A673 (cell line): ENCODE data around the gene SMIM20. TPM values are rescaled to one million over a fixed set of nuclear protein-coding genes. Genes with fewer than 3 reads are reported as not detected.

Experiments
- BruUV-seq: library from RNA; stranded (reverse); fragments of 400-500 nt; replicated peaks from 2 replicates; lab custom pipeline; 2021; lab: Mats Ljungman, UMichigan
- CTCF ChIA-PET: fragments of 300-600 bp; sonication (Branson Sonifier 250); formaldehyde crosslinking; loops from one replicate; lab custom pipeline; 2022; ENCODE audit warnings: antibody characterized with exemption; lab: Charles Lee
- POLR2A ChIA-PET: fragments of 300-600 bp; sonication (Branson Sonifier 250); formaldehyde crosslinking; loops from one replicate; lab custom pipeline; 2022; ENCODE audit warnings: antibody characterized with exemption; ENCODE audit not compliant: low non-redundant PET; lab: Charles Lee
- DNase-seq: peaks from one replicate; pipeline ENCODE4 v3.0.0-alpha.2; 2015; ENCODE audit warnings: low spot score
- H3K27ac ChIP-seq: fragments of 200-600 bp; sonication (generic); 2 replicates; pipeline ENCODE4 v1.5.1; 2016; ENCODE audit warnings: mixed run types, low read depth, mild to moderate bottlenecking, mixed read lengths, antibody characterized with exemption, low read length; ENCODE audit not compliant: poor library complexity, severe bottlenecking
- H3K27me3 ChIP-seq: fragments of 200-600 bp; sonication (generic); replicated peaks from 2 replicates; pipeline ENCODE4 v1.6.1; 2017; ENCODE audit warnings: mixed run types, low read depth, mild to moderate bottlenecking, mixed read lengths, antibody characterized with exemption, low read length; ENCODE audit not compliant: insufficient read depth, poor library complexity
- H3K36me3 ChIP-seq: fragments of 200-600 bp; sonication (generic); 2 replicates; pipeline ENCODE4 v1.6.1; 2016; ENCODE audit warnings: mixed run types, mild to moderate bottlenecking, mixed read lengths, antibody characterized with exemption, low read length; ENCODE audit not compliant: insufficient read depth, poor library complexity, severe bottlenecking
- H3K4me1 ChIP-seq: fragments of 200-600 bp; sonication (generic); 2 replicates; pipeline ENCODE4 v1.6.1; 2017; ENCODE audit warnings: mixed run types, mild to moderate bottlenecking, mixed read lengths, antibody characterized with exemption, low read length; ENCODE audit not compliant: insufficient read depth, poor library complexity, severe bottlenecking
- H3K4me3 ChIP-seq: fragments of 200-600 bp; sonication (generic); 2 replicates; pipeline ENCODE4 v1.5.1; 2016; ENCODE audit warnings: low read depth, mixed run types, mild to moderate bottlenecking, mixed read lengths, low read length; ENCODE audit not compliant: poor library complexity, severe bottlenecking
- H3K9me3 ChIP-seq: fragments of 200-600 bp; sonication (generic); 2 replicates; pipeline ENCODE4 v1.6.1; 2016; ENCODE audit warnings: mixed run types, low read depth, mild to moderate bottlenecking, mixed read lengths, antibody characterized with exemption, low read length; ENCODE audit not compliant: poor library complexity, severe bottlenecking
- CTCF ChIP-seq: fragments of 300-800, 200-600 bp; sonication (generic); conservative IDR thresholded peaks from 2 replicates; pipeline ENCODE4 v1.5.1; 2017; ENCODE audit warnings: low read depth, mild to moderate bottlenecking, antibody characterized with exemption, low read length, moderate library complexity, mixed read lengths
- EZH2 ChIP-seq: fragments of 200-600 bp; sonication (generic); IDR thresholded peaks from 2 replicates; pipeline ENCODE4 v1.6.1; 2017; ENCODE audit warnings: borderline replicate concordance, low read depth, mild to moderate bottlenecking, mixed read lengths, antibody characterized with exemption, low read length; ENCODE audit not compliant: poor library complexity, severe bottlenecking
- intact Hi-C: fragments of 100-400 bp; cut with micrococcal nuclease; formaldehyde crosslinking; loops from one replicate; pipeline ENCODE4 v1.10.0; 2022; ENCODE audit not compliant: unreplicated experiment
- total RNA-seq: library from RNA; stranded (reverse); gene quantifications from 2 replicates; pipeline ENCODE4 v1.2.3, GENCODE V29; 2021

The SMIM20 gene
- total RNA-seq, 1 experiment from 2014 or later = 25.2 TPM

- H3K9me3 ChIP-seq = no peaks in the 10 kb centered on the region
- POLR2A ChIA-PET = no interaction called here
- H3K4me1 ChIP-seq = no peaks in the 10 kb centered on the region
- intact Hi-C loops = no loop called here
- H3K36me3 ChIP-seq = no peaks in the 10 kb centered on the region
- CTCF ChIA-PET = no interaction called here
- no TSS peak for BruUV-seq
- no peak overlapping the region for H3K27ac ChIP-seq
- DNase-seq = no peak
- no peak for TF ChIP-seq CTCF
- TF ChIP-seq EZH2 = no peak
- H3K27me3 ChIP-seq = no peaks in the 10 kb centered on the region
- H3K4me3 ChIP-seq = no peak overlapping the region
Observed at GRCh38 chr4:25879991-25880651, 33.9 kb upstream of the SMIM20 start.

- BruUV-seq = no TSS peak
- intact Hi-C loops = no loop called here
- ChIA-PET CTCF (no interaction called here), POLR2A (no interaction called here)
- Histone ChIP-seq H3K27ac (no peak overlapping the region), H3K4me1 (no peaks in the 10 kb centered on the region), H3K36me3 (no peaks in the 10 kb centered on the region), H3K4me3 (no peak overlapping the region), H3K9me3 (no peaks in the 10 kb centered on the region), H3K27me3 (no peaks in the 10 kb centered on the region)
- no peak for DNase-seq
- TF ChIP-seq EZH2 = no peak
- no peak for TF ChIP-seq CTCF
Observed at GRCh38 chr4:25881193-25881592, 32.8 kb upstream of the SMIM20 start.

GRCh38 chr4:25882226-25882625 lies 31.8 kb upstream of the SMIM20 start:
- DNase-seq = no peak
- Histone ChIP-seq H3K36me3 (no peaks in the 10 kb centered on the region), H3K4me1 (no peaks in the 10 kb centered on the region), H3K9me3 (no peaks in the 10 kb centered on the region), H3K4me3 (no peak overlapping the region), H3K27me3 (no peaks in the 10 kb centered on the region), H3K27ac (no peak overlapping the region)
- POLR2A ChIA-PET = no interaction called here
- intact Hi-C loops = no loop called here
- TF ChIP-seq CTCF (no peak), EZH2 (no peak)
- BruUV-seq = no TSS peak
- CTCF ChIA-PET = no interaction called here
